HG02642 (cell line): Measurements from ENCODE around the gene CD80.
A peak's percentile ranks its signal among the peaks of the same experiment; 100 is the strongest.

Experiments used
- ATAC-seq: cut with Tn5 transposase; IDR thresholded peaks from one replicate; pipeline ENCODE4 v1.9.1; 2021; ENCODE audit warnings: mild to moderate bottlenecking; ENCODE audit not compliant: unreplicated experiment, poor library complexity

CD80 gene

GRCh38 chr3:119550192-119550910 lies 9.1 kb downstream of the CD80 start:
- ATAC-seq, result peak; percentile 39

GRCh38 chr3:119548341-119548740 lies 11.1 kb downstream of the CD80 start:
- no peak for ATAC-seq

- ATAC-seq, result no peak
Measured at GRCh38 chr3:119547227-119547626, 12.2 kb downstream of the CD80 start.

DNA sequence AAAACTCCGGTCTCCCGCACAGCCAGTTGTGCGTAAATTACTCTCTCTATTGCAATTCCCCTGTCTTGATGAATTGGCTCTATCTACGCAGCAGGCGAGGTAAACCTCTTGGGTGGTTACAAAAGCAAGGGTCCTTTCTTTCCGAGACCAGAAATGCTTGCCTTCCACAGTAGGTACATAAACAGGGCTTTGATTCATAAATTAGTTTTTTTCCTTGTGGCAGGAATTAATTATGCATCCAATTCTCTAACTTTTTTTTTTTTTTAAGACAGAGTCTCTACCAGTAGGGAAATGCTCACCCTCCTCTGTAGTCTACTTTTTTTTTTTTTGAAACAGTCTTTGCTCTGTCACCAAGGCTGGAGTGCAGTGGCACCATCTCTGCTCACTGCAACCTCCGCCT lies 16.3 kb downstream of the CD80 start:
- ATAC-seq, result no peak

DNA sequence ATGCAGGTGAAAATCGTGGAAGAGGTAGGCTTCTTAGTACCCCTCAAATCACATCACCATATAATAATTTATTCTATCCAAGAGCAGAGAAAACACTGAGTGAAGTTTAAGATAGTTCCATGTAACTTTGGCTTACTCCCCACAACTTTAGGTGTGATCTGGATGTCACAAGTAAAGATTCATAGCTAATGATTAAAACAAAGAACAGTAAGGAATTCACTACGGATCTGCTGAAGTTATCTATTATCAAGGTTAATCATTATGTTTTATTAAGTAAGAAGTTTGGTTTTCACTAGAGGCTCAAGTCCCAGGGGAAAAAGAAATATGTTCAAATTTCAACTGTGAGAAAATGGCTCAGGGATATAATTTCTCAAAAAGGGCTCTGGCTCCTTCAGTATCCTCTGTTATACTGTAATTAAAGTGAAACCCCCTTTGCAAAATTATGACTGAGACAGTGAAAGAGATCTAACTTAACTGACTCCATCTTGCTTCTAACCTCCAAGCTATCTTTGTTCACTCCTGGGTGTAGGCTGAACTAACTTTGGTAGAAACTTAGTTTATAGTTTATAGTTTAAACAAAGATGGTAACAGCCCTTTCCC lies 17.1 kb downstream of the CD80 start:
- no peak for ATAC-seq

DNA sequence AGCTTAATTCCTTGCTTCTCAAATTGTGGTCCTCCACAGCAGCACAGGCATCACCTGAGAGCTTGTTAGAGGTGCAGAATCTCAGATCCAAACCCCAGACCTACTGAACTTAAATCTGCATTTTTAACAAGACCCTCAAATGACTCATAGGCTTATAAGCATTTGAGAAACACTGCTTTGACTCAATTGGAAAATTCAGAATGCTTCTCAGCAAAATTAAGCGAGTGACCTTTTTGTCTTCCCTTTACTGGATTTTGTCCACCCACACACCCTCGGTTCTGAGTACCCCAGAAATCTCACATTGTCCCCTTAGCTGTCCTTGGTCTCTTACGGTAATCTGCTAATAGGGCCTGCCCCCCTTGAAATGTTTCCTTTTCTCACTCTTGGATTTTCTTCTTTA lies 17.9 kb downstream of the CD80 start:
- ATAC-seq, result peak; percentile 35

GRCh38 chr3:119538772-119539171 lies 20.6 kb downstream of the CD80 start:
- no peak for ATAC-seq

DNA sequence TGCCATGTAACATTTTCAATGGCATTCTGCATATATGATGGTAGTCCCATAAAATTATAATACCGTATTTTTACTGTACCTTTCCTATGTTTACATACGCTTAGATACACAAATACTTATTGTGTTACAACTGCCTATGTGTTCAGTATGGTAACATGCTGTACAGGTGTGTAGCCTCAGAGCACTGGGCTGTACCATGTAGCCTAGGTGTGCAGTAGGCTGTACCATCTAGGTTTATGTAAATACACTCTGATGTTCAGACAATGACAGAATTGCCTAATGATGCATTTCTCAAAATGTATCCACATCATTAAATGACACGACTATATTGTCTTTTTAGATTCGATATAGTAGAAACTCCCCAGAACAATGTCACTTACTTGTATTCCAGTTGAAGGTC lies 22.7 kb downstream of the CD80 start:
- ATAC-seq, result no peak

DNA sequence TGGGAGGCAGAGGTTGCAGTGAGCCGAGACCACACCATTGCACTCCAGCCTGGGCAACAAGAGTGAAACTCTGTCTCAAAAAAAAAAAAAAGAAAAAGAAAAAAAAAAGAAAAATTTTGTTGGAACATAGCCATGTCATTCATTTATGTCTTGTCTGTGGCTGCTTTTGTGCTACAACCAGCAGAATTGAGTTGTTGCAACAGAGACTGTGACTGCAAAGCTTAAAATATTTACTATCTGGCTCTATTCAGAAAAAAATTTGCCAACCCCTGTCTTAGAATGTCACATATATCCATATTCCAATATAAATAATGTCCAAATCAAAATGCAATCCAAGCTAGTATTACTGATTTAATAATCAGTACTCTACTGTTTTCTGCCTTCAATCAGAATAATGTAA lies 25.1 kb downstream of the CD80 start:
- ATAC-seq, result no peak

GRCh38 chr3:119531151-119531550 lies 28.3 kb downstream of the CD80 start:
- no peak for ATAC-seq

- ATAC-seq, result no peak
Measured at GRCh38 chr3:119530456-119530855, 29.0 kb downstream of the CD80 start.

- no peak for ATAC-seq
Measured at GRCh38 chr3:119529883-119530282, 29.5 kb downstream of the CD80 start.

DNA sequence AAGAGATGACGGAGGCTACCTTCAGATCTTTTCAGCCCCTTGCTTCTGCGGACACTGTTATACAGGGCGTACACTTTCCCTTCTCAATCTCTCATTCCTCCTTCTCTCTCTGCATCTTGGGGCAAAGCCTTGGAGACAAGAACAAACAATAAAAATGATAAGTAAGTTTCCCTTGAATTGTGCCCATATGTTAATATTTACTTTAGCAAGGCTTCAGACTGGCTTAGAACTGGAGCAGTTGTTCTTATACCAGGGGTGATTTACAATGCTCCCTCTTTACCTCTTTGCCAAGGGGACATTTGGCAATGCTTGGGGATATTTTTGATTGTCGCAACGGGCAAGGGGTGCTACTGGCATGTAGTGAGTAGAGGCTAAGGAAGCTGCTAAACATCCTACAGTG lies 31.7 kb downstream of the CD80 start:
- ATAC-seq, result no peak

GRCh38 chr3:119524931-119525662 lies 34.3 kb downstream of the CD80 start:
- no peak for ATAC-seq

DNA sequence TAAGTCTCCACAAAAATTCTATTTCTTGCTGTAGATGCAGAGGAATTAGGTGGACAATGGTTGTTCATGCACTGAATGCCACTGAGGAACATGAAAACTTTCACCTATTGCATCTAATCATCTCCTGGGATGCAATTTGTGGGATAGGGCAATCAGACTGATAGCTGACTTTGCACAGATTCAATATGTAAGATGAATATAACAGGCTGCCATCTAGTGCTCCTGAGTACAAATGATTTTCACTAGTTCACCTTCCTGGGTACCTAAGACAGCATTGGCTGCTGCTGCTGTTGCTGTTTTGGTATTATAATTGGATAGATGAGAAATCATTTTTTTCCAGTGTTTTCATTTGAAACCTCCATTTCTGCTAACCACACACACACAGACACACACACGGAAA lies 41.4 kb downstream of the CD80 start:
- no peak for ATAC-seq

DNA sequence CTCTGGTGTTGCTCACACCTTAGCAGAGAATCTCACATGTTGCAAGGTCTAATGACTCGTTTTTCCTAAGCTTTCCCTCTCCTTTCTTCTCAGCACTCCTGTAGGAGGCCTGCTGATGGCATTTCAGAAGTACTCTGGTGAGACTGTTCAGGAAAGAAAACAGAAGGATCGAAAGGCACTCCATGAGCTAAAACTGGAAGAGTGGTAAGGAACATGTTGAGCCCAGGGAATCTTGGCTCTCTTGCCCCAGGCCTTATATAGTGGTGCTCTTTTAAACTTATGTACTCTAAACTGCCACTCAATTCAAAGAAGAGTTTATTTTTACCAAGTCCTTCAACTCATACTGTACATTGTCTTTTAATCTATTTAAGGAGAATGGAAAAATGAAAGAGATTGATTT lies 42.3 kb downstream of the CD80 start:
- no peak for ATAC-seq

GRCh38 chr3:119514637-119515036 lies 44.8 kb downstream of the CD80 start:
- no peak for ATAC-seq

- no peak for ATAC-seq
Measured at GRCh38 chr3:119510690-119511089, 48.7 kb downstream of the CD80 start.

DNA sequence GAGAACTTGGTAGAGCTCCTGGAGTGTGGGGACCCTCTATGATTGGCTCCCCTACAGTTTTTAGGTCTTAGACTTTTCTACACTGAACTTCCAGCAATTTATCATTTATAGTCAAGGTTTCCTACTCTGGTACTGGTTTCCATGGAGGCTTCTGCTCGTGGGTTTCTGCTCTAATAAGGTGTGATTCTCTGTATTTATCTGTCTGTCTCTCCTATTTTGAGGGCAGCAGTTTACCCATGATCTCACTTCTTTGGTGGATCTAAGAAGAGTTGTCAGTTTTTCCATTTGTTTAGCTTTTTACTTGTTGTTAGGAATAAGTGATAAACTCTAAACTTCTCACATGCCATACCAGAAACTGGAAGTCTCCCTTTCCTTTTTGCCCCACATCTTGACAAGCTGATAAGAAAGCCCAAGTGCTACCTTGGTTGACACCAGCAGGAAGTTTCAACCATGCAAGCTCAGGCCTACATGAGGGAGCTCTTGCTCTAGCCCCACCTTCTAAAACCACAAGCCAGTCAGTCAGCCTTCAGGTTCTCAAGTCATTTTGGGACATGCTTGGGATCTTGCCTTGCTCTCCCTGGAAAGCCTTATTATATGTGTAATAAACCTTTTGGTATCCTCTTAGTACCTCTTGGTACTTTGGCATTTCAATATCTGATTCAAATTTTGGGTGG lies 51.1 kb downstream of the CD80 start:
- ATAC-seq, result peak; percentile 71

- no peak for ATAC-seq
Measured at GRCh38 chr3:119507404-119507803, 52.0 kb downstream of the CD80 start.

- no peak for ATAC-seq
Measured at GRCh38 chr3:119506631-119507030, 52.8 kb downstream of the CD80 start.
